Mucosa of gallbladder (tissue), 1 donor: ENCODE results near the gene ZBTB32. TPM values are rescaled to one million over a fixed set of nuclear protein-coding genes. Genes with fewer than 3 reads are reported as not detected.

Experiments used
- DNase-seq: peaks from one replicate; pipeline ENCODE4 v3.0.0-alpha.2; 2020; ENCODE audit warnings: low spot score
- total RNA-seq: library from RNA; stranded (reverse); gene quantifications from one replicate; pipeline ENCODE4 v1.2.1, GENCODE V29; 2021
- donor health status: DM: no; HTN: no; CAD: no.

Gene ZBTB32
- total RNA-seq, 1 donor from 2014 or later, result 0.43 TPM

- DNase-seq, result no peak
Observed at GRCh38 chr19:35736913-35737886, 32.8 kb downstream of the ZBTB32 start.

- DNase-seq, result no peak
Observed at GRCh38 chr19:35738021-35738886, 33.9 kb downstream of the ZBTB32 start.

GRCh38 chr19:35738887-35739229, 34.5 kb downstream of the ZBTB32 start:
- no peak for DNase-seq

GRCh38 chr19:35739275-35740107, 35.1 kb downstream of the ZBTB32 start:
- DNase-seq, result no peak

GRCh38 chr19:35740108-35740422, 35.7 kb downstream of the ZBTB32 start:
- DNase-seq, result no peak

GRCh38 chr19:35740423-35741202, 36.3 kb downstream of the ZBTB32 start:
- DNase-seq, result peak; percentile 97

GRCh38 chr19:35741203-35741515, 36.8 kb downstream of the ZBTB32 start:
- no peak for DNase-seq

- no peak for DNase-seq
Observed at GRCh38 chr19:35742121-35742724, 37.9 kb downstream of the ZBTB32 start, which contains the start of gene IGFLR1. Gene IGFLR1, minus strand, starts transcription at chr19:35742452. Its CDS starts 1,272 bp downstream, at chr19:35741180.

GRCh38 chr19:35743640-35744429, 39.5 kb downstream of the ZBTB32 start:
- no peak for DNase-seq

GRCh38 chr19:35744430-35745327, 40.3 kb downstream of the ZBTB32 start:
- DNase-seq, result peak; percentile 96

GRCh38 chr19:35745328-35746086, 41.1 kb downstream of the ZBTB32 start, which contains the start of the genes PSENEN and U2AF1L4:
Gene PSENEN, plus strand, starts transcription at chr19:35745651. Its CDS starts 280 bp downstream, at chr19:35745931.
Gene U2AF1L4, minus strand, starts transcription at chr19:35745418. Its CDS starts 27 bp downstream, at chr19:35745391.
- peak; percentile 99 for DNase-seq

GRCh38 chr19:35746087-35746462, 41.7 kb downstream of the ZBTB32 start:
- DNase-seq, result no peak

GRCh38 chr19:35746531-35746930, 42.2 kb downstream of the ZBTB32 start:
- no peak for DNase-seq

GRCh38 chr19:35748106-35749020, 44.0 kb downstream of the ZBTB32 start, which contains the start of gene LIN37:
Gene LIN37, plus strand, starts transcription at chr19:35748576. Its CDS starts 149 bp downstream, at chr19:35748725.
- DNase-seq, result peak; percentile 99

- no peak for DNase-seq
Observed at GRCh38 chr19:35750167-35750566, 45.8 kb downstream of the ZBTB32 start.
